Natural killer cell (primary cell): ENCODE data around the gene RNU2-63P. TPM values are rescaled to one million over a fixed set of nuclear protein-coding genes. Genes with fewer than 3 reads are reported as not detected.

Source experiments
- ATAC-seq, 3 donors: fragments of 150-1000 bp in 2 of 3; fragments of 200-7000 bp in 1 of 3; cut with Tn5 transposase; 1 replicate in 1 of 3; 2 replicates in 2 of 3; pipeline ENCODE4 v1.10.0; 2021; ENCODE audit warnings: mild to moderate bottlenecking in 2 of 3, moderate library complexity in 2 of 3
- DNase-seq, 2 donors: peaks; one replicate each; pipeline versions ENCODE4 v3.0.0 to v3.0.0-alpha.2; 2013 to 2021; ENCODE audit warnings: mixed read lengths in 1 of 2
- H3K27ac ChIP-seq: one replicate; pipeline ENCODE4 v1.5.1; 2013; ENCODE audit warnings: mild to moderate bottlenecking, low read length
- H3K27me3 ChIP-seq: one replicate; pipeline ENCODE4 v1.6.1; 2013; ENCODE audit warnings: low read length; ENCODE audit not compliant: control insufficient read depth, insufficient read depth
- H3K36me3 ChIP-seq: one replicate; pipeline ENCODE4 v1.6.1; 2013; ENCODE audit warnings: low read length; ENCODE audit not compliant: control insufficient read depth, insufficient read depth
- H3K4me1 ChIP-seq: one replicate; pipeline ENCODE4 v1.6.1; 2013; ENCODE audit warnings: low read length; ENCODE audit not compliant: control insufficient read depth, insufficient read depth
- H3K4me3 ChIP-seq: one replicate; pipeline ENCODE4 v1.5.1; 2013; ENCODE audit warnings: low read length
- H3K9me3 ChIP-seq: one replicate; pipeline ENCODE4 v1.6.1; 2013; ENCODE audit warnings: low read length; ENCODE audit not compliant: control insufficient read depth, insufficient read depth
- H3K27ac Mint-ChIP-seq, 2 donors: one replicate each; pipeline ENCODE4 v1.8.0; 2022; ENCODE audit warnings: mild to moderate bottlenecking in 2 of 2, mixed read lengths in 2 of 2, moderate library complexity in 1 of 2
- H3K27me3 Mint-ChIP-seq, 2 donors: one replicate each; pipeline ENCODE4 v1.8.0; 2022; ENCODE audit warnings: low read depth in 2 of 2, mixed read lengths in 2 of 2
- H3K36me3 Mint-ChIP-seq: one replicate; pipeline ENCODE4 v1.8.0; 2022; ENCODE audit warnings: mixed read lengths
- H3K4me1 Mint-ChIP-seq, 2 donors: one replicate each; pipeline ENCODE4 v1.8.0; 2022; ENCODE audit warnings: mixed read lengths in 2 of 2
- H3K4me3 Mint-ChIP-seq: one replicate; pipeline ENCODE4 v1.8.0; 2022; ENCODE audit warnings: mild to moderate bottlenecking, moderate library complexity, mixed read lengths
- H3K9me3 Mint-ChIP-seq, 2 donors: one replicate each; pipeline ENCODE4 v1.8.0; 2022; ENCODE audit warnings: mixed read lengths in 2 of 2
- CTCF ChIP-seq: fragments of 200-600 bp; IDR thresholded peaks from one replicate; pipeline ENCODE4 v1.8.0; 2022; ENCODE audit warnings: antibody characterized with exemption
- WGBS: methylation state at CpG from one replicate; pipeline ENCODE4 v1.1.7; 2013; ENCODE audit warnings: missing lambda C conversion rate; ENCODE audit not compliant: insufficient coverage; 5-methylcytosine and 5-hydroxymethylcytosine counted together
- intact Hi-C: fragments of 100-400 bp; cut with micrococcal nuclease; formaldehyde crosslinking; loops from one replicate; pipeline ENCODE4 v1.14.2; 2022
- total RNA-seq, 4 donors: library from RNA; stranded (reverse); fragments of 120-200 nt in 1 of 4; gene quantifications; one replicate each; pipeline versions ENCODE4 v1.2.3 to v1.2.4, GENCODE V29; 2013 to 2022

Gene RNU2-63P
- total RNA-seq, 3 donors from 2014 or later (not counting 1 experiment from before 2014, with no cell fraction given) = 46.9 to 117 (median 48.3) TPM

GRCh38 chr2:88042476-88042875, 26.1 kb upstream of the RNU2-63P start:
- Mint-ChIP-seq H3K4me1 (peaks cover 27 to 31% of the 10 kb centered on the region in 2 donors), H3K4me3 (no peak overlapping the region), H3K36me3 (no peaks in the 10 kb centered on the region), H3K9me3 (no peaks in the 10 kb centered on the region), H3K27ac (peak overlapping the region in 1 of 2 donors; percentile 19), H3K27me3 (no peaks in the 10 kb centered on the region)
- H3K4me1 ChIP-seq = no peaks in the 10 kb centered on the region
- H3K4me3 ChIP-seq = no peak overlapping the region
- DNase-seq (no peak), ATAC-seq (no peak)
- no peaks in the 10 kb centered on the region for H3K27me3 ChIP-seq
- TF ChIP-seq CTCF = no peak
- WGBS = 96% methylated on average over 5 of the region's 5 CpGs
- H3K36me3 ChIP-seq = peaks cover 8% of the 10 kb centered on the region
- H3K9me3 ChIP-seq = no peaks in the 10 kb centered on the region
- H3K27ac ChIP-seq = no peak overlapping the region
- intact Hi-C loops = no loop called here

DNA sequence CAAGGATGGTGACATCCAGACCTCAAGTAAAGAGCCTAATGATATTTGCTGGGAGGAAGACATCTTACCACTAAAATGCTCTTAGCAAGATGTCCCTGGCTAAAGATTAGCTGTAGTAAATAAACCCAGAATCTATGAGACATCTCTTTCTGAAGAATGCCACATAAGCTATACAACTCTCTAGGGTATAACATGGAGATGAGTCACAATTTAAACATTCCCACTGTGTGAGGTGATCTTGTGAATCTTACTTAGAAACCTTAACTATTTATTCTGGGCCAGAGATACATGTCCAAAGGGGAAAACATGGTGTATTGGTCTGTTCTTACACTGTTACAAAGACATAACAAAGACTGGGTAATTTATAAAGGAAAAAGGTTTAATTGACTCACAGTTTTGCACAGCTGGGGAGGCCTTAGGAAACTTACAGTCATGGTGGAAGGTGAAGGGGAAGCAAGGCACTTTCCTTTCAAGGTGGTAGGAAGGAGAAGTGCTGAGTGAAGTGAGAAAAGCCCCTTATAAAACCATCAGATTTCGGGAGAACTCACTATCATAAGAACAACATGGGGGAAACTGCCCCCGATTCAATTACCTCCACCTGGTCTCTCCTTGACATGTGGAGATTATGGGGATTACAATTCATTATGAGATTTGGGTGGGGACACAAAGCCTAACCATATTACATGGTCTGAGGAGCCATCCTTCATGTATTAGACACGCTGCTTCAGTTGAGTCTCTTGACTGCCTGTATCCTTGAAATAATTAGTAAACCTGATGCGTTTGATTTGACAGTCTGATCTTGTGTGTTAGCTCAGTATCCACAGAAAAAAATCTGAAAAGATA, 22.1 kb upstream of the RNU2-63P start:
- no peaks in the 10 kb centered on the region for H3K27me3 Mint-ChIP-seq
- Histone ChIP-seq H3K27me3 (no peaks in the 10 kb centered on the region), H3K4me3 (no peak overlapping the region), H3K36me3 (peaks cover 28% of the 10 kb centered on the region), H3K27ac (no peak overlapping the region), H3K9me3 (no peaks in the 10 kb centered on the region), H3K4me1 (no peaks in the 10 kb centered on the region)
- no peaks in the 10 kb centered on the region for H3K36me3 Mint-ChIP-seq
- H3K4me1 Mint-ChIP-seq = peaks cover 30 to 37% of the 10 kb centered on the region in 2 donors
- H3K27ac Mint-ChIP-seq = peak overlapping the region in 1 of 2 donors; percentile 48
- DNase-seq (no peak), ATAC-seq (no peak)
- no peaks in the 10 kb centered on the region for H3K9me3 Mint-ChIP-seq
- no peak for TF ChIP-seq CTCF
- WGBS = 96% methylated on average over 2 of the region's 4 CpGs
- intact Hi-C loops = no loop called here
- H3K4me3 Mint-ChIP-seq = no peak overlapping the region

- TF ChIP-seq CTCF = no peak
- Histone ChIP-seq H3K4me1 (no peaks in the 10 kb centered on the region), H3K27me3 (no peaks in the 10 kb centered on the region), H3K9me3 (no peaks in the 10 kb centered on the region), H3K4me3 (no peak overlapping the region), H3K36me3 (peaks cover 30% of the 10 kb centered on the region), H3K27ac (no peak overlapping the region)
- H3K27me3 Mint-ChIP-seq = no peaks in the 10 kb centered on the region
- intact Hi-C loops = no loop called here
- ATAC-seq (no peak), DNase-seq (no peak)
- no peak overlapping the region for H3K4me3 Mint-ChIP-seq
- no peaks in the 10 kb centered on the region for H3K36me3 Mint-ChIP-seq
- H3K9me3 Mint-ChIP-seq = no peaks in the 10 kb centered on the region
- peak overlapping the region in 1 of 2 donors; percentile 5 for H3K27ac Mint-ChIP-seq
- H3K4me1 Mint-ChIP-seq = peaks cover 27 to 37% of the 10 kb centered on the region in 2 donors
Measured at GRCh38 chr2:88036606-88037005, 20.3 kb upstream of the RNU2-63P start.
